T-helper 1 cell treated with Interleukin-12 subunit alpha and Interleukin-12 subunit beta and Interleukin-4 antibody, amounts not matched to agents 30 μg/mL and 1 μg/mL, for 36 hours (primary cell): ENCODE results near the gene USP24.

Experiments
- H3K27ac Mint-ChIP-seq: one replicate; pipeline ENCODE4 v1.8.0; 2021; ENCODE audit warnings: mild to moderate bottlenecking, mixed read lengths
- H3K27me3 Mint-ChIP-seq: one replicate; pipeline ENCODE4 v1.8.0; 2021; ENCODE audit warnings: low read depth, mixed read lengths
- H3K36me3 Mint-ChIP-seq: one replicate; pipeline ENCODE4 v1.8.0; 2021; ENCODE audit warnings: low read depth, mixed read lengths
- H3K4me1 Mint-ChIP-seq: one replicate; pipeline ENCODE4 v1.8.0; 2021; ENCODE audit warnings: low read depth, mixed read lengths
- H3K4me3 Mint-ChIP-seq: one replicate; pipeline ENCODE4 v1.8.0; 2021; ENCODE audit warnings: mild to moderate bottlenecking, moderate library complexity, mixed read lengths
- H3K9me3 Mint-ChIP-seq: one replicate; pipeline ENCODE4 v1.8.0; 2021; ENCODE audit warnings: mixed read lengths

Gene USP24

GRCh38 chr1:55172687-55173086 is 42.5 kb downstream of the USP24 start:
- Mint-ChIP-seq H3K4me1 (peaks cover 11% of the 10 kb centered on the region), H3K36me3 (peaks cover 22% of the 10 kb centered on the region), H3K27me3 (no peaks in the 10 kb centered on the region), H3K4me3 (no peak overlapping the region), H3K27ac (no peak overlapping the region), H3K9me3 (no peaks in the 10 kb centered on the region)

DNA sequence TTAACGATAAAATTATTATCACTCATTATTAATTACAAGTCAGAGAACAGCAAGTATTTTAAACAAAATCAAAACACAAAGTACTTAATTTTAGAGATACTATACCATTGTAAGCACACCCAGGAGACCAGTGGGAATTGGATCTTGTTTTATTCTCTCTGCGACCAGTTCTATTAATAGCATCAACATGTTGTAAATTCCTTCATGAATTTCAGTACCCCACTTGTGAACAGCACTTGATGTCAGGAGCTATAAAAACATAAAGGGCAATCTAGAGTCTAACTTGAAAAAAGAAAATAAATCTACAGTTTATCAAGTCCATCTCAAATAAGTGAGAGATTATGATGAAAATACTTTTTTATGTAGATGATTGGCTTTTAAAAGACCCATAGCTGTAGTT is 42.9 kb downstream of the USP24 start:
- no peak overlapping the region for H3K27ac Mint-ChIP-seq
- no peak overlapping the region for H3K4me3 Mint-ChIP-seq
- H3K4me1 Mint-ChIP-seq, result peaks cover 11% of the 10 kb centered on the region
- H3K9me3 Mint-ChIP-seq, result no peaks in the 10 kb centered on the region
- no peaks in the 10 kb centered on the region for H3K27me3 Mint-ChIP-seq
- H3K36me3 Mint-ChIP-seq, result peaks cover 23% of the 10 kb centered on the region

DNA sequence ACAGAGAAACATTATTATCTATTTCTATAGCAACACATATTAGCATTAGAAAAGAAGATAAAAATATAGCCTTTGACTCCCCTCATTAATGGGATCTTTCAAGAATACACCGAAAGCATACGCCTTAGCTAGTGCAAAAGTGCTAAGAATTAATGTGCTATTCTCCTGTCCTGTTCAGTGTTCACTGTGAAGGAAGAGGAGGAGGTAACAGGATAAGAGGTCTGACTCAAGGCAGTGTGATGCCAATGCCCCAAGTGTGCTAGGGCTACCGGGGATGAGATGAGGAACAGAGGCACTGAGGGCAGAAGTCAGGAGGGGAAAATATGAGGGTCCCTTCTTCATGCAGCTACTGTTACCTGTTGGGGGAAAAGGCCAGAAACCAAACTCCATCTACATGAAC is 43.5 kb downstream of the USP24 start:
- Mint-ChIP-seq H3K4me3 (no peak overlapping the region), H3K27ac (no peak overlapping the region), H3K9me3 (no peaks in the 10 kb centered on the region), H3K4me1 (peaks cover 11% of the 10 kb centered on the region), H3K36me3 (peaks cover 23% of the 10 kb centered on the region), H3K27me3 (no peaks in the 10 kb centered on the region)

- Mint-ChIP-seq H3K27ac (no peak overlapping the region), H3K36me3 (peaks cover 23% of the 10 kb centered on the region), H3K27me3 (no peaks in the 10 kb centered on the region), H3K4me1 (peaks cover 11% of the 10 kb centered on the region), H3K9me3 (no peaks in the 10 kb centered on the region), H3K4me3 (no peak overlapping the region)
Observed at GRCh38 chr1:55170426-55170825, 44.7 kb downstream of the USP24 start.

- H3K36me3 Mint-ChIP-seq, result peaks cover 31% of the 10 kb centered on the region
- peaks cover 17% of the 10 kb centered on the region for H3K4me1 Mint-ChIP-seq
- no peaks in the 10 kb centered on the region for H3K9me3 Mint-ChIP-seq
- H3K27me3 Mint-ChIP-seq, result no peaks in the 10 kb centered on the region
- H3K4me3 Mint-ChIP-seq, result no peak overlapping the region
- H3K27ac Mint-ChIP-seq, result no peak overlapping the region
Observed at GRCh38 chr1:55169126-55169525, 46.0 kb downstream of the USP24 start.

DNA sequence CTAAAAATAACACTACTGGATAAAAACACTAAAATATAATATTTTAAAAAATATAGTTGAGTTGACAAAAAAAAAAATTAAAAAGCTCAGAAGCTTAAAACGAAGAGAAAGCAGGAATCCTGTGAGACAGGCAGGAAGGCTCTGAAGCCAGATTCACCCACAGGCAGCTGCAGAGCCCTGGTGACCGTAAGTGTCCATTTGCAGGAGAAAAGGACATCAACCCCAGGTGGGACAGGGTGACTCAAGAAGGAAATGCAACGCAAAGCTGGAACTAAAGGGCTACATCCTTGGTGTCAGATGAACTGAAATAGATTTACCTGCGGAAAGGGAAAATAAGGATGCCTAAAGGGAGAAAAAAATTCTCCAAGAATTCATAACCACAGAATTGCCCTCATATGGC is 46.8 kb downstream of the USP24 start:
- H3K36me3 Mint-ChIP-seq, result peaks cover 35% of the 10 kb centered on the region
- no peaks in the 10 kb centered on the region for H3K27me3 Mint-ChIP-seq
- no peaks in the 10 kb centered on the region for H3K9me3 Mint-ChIP-seq
- H3K4me3 Mint-ChIP-seq, result no peak overlapping the region
- H3K4me1 Mint-ChIP-seq, result peaks cover 16% of the 10 kb centered on the region
- no peak overlapping the region for H3K27ac Mint-ChIP-seq

DNA sequence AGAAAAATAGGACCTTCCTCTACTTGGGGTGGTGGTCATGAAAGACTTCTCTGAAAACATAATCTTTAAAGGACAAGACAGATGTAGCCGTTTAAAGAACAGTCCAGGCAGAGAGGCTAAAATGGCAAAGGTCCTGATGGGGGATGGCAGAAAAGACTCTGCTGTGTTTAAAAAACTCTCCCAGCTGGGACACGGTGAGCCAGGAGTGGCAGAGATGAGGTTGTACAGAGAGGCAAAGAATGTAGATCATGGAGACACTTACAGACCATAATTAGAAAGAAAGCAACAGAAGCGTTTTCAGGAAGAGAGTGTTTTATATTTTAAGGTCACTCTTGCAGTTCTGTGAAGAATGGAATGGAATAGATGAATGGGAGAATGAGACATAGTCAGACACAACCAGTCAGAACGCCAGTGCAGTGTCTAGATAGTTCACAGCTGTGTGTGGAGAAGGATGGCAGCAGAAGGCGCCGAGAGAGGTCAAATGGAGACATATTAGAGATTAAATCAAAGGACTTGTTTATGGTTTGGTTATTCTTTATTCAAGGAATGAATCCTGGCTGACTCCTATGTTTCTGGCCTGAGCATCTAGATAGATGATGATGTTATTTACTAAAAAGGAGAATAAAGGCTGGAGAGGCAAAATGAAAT is 47.8 kb downstream of the USP24 start:
- Mint-ChIP-seq H3K9me3 (no peaks in the 10 kb centered on the region), H3K4me1 (peaks cover 16% of the 10 kb centered on the region), H3K36me3 (peaks cover 35% of the 10 kb centered on the region), H3K27me3 (no peaks in the 10 kb centered on the region), H3K27ac (peak overlapping the region; percentile 37), H3K4me3 (no peak overlapping the region)

- Mint-ChIP-seq H3K9me3 (no peaks in the 10 kb centered on the region), H3K27ac (no peak overlapping the region), H3K36me3 (peaks cover 27% of the 10 kb centered on the region), H3K27me3 (no peaks in the 10 kb centered on the region), H3K4me1 (peaks cover 14% of the 10 kb centered on the region), H3K4me3 (no peak overlapping the region)
Observed at GRCh38 chr1:55164906-55165305, 50.3 kb downstream of the USP24 start.

- no peak overlapping the region for H3K27ac Mint-ChIP-seq
- H3K36me3 Mint-ChIP-seq, result peaks cover 28% of the 10 kb centered on the region
- no peaks in the 10 kb centered on the region for H3K27me3 Mint-ChIP-seq
Observed at GRCh38 chr1:55159571-55159970, 55.6 kb downstream of the USP24 start.

GRCh38 chr1:55156608-55157007 is 58.6 kb downstream of the USP24 start:
- Mint-ChIP-seq H3K9me3 (no peaks in the 10 kb centered on the region), H3K4me1 (peaks cover 11% of the 10 kb centered on the region), H3K27me3 (no peaks in the 10 kb centered on the region), H3K4me3 (no peak overlapping the region), H3K27ac (no peak overlapping the region), H3K36me3 (peaks cover 34% of the 10 kb centered on the region)

More at GRCh38 chr1:55159571-55159970, 55.6 kb downstream of the USP24 start:
- H3K4me3 Mint-ChIP-seq, result no peak overlapping the region
- H3K9me3 Mint-ChIP-seq, result no peaks in the 10 kb centered on the region
- H3K4me1 Mint-ChIP-seq, result peaks cover 11% of the 10 kb centered on the region

DNA sequence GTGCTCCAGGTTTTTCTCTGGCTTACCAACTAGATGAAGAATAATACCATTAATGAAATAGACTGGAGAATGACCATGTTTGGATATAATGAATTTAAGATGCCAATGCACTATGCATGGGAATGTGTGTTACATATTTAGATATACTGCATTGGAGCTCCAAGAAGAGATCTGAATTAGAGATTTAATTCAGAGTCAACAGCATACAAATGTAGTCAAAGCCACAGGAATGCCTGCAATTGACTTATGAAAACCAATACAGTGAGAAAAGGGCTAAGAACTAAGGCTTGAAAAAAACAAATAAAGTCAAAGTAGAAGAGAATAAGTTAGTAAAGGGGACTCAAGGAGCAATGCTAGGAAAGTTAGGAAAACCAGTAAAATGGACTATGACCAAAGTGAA is 59.1 kb downstream of the USP24 start:
- Mint-ChIP-seq H3K4me3 (no peak overlapping the region), H3K27me3 (no peaks in the 10 kb centered on the region), H3K9me3 (no peaks in the 10 kb centered on the region), H3K27ac (no peak overlapping the region), H3K36me3 (peaks cover 39% of the 10 kb centered on the region), H3K4me1 (peaks cover 17% of the 10 kb centered on the region)

DNA sequence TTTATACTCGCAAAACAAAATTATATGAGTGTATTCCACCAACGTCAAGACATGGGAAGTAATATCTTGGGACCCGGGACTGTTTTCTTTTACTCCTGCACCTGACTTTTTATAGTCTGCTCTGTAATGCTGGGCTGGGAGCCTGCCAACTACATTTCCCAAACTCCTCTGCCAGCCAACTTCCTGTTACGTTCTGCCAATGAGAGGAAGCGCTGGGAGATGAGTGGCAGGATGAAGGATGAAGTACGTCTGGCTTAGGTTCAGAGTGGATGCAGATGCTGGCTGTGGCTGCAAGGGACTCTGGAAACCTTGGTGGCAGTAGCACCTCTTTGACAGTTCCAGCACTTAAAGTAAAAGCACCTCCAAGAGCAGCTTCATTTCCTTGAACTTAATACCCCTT is 59.6 kb downstream of the USP24 start:
- peaks cover 40% of the 10 kb centered on the region for H3K36me3 Mint-ChIP-seq
- no peaks in the 10 kb centered on the region for H3K27me3 Mint-ChIP-seq
- no peaks in the 10 kb centered on the region for H3K9me3 Mint-ChIP-seq
- H3K4me1 Mint-ChIP-seq, result peaks cover 17% of the 10 kb centered on the region
- H3K4me3 Mint-ChIP-seq, result no peak overlapping the region
- H3K27ac Mint-ChIP-seq, result no peak overlapping the region

DNA sequence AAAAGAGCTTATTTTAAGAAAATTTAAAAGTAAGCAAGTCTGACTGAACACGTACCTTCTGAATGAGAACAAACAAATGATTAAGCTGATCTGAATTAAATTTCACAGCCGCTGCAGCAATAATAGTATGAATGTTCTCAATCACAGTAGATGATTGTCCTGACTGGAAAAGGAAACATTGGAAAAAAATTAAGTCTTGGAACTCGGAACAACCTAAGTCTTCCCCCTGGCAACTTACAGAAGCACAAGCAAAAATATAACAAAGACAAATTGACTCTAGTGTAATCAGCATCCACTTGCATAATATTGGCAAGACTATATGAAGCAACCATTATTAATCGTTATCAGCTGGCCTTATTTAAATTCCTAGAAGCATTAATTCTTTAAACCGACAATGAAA is 60.5 kb downstream of the USP24 start:
- peaks cover 17% of the 10 kb centered on the region for H3K4me1 Mint-ChIP-seq
- no peaks in the 10 kb centered on the region for H3K27me3 Mint-ChIP-seq
- no peak overlapping the region for H3K4me3 Mint-ChIP-seq
- H3K9me3 Mint-ChIP-seq, result no peaks in the 10 kb centered on the region
- H3K27ac Mint-ChIP-seq, result no peak overlapping the region
- H3K36me3 Mint-ChIP-seq, result peaks cover 37% of the 10 kb centered on the region

DNA sequence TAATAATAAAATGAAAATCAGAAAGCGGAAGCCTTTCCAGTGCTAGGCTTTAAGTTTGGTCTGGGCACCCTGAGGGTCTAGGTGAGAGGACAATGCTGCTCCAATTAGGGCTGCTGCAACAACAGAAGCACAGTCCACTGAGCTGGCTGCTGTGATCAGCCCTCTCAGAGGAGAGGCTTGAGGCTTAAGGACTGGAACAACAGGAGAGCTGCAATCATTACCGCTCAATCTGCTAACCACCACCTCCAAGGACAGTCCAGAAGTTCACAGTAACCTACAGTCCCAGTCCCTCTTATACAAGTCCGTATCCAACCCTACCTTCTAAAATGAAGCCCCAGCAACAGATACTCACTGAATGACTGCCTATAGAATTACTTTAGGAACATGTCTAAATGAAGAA is 62.1 kb downstream of the USP24 start:
- Mint-ChIP-seq H3K4me1 (peaks cover 17% of the 10 kb centered on the region), H3K36me3 (peaks cover 32% of the 10 kb centered on the region), H3K4me3 (no peak overlapping the region), H3K27ac (no peak overlapping the region), H3K9me3 (no peaks in the 10 kb centered on the region), H3K27me3 (no peaks in the 10 kb centered on the region)

DNA sequence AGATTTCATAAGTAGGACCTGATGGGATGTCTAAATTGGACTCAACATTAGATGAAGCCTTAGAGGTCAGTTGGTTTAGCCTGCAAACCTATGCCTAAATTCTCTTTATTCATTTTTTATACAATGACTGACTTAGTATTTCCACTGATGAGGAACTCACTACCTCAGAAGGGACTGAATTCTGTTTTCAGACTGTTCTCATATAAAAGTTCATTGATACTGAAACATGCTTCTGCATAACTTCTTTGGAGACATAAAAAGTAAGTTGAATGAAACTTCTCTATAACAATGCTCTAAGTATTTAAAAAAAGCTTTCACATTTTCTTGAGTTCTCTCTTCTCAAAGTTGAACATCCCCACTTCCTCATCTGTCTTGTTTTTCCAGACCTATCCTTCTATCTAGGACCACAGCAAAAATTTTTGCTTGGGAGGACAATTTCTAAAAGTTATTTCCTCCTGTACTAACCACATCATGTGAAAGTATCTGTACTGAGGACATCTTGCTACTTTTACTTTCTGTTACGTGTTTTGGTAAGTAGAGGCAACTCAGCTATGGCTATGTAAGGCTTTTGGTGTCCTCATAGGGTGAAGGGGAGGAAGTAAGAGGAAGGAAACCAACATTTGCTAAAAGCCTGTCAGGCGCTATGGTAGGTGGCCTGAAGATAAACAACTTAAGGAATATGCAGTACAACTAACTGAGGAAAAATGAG is 64.1 kb downstream of the USP24 start:
- peak overlapping the region; percentile 65 for H3K4me3 Mint-ChIP-seq
- H3K9me3 Mint-ChIP-seq, result no peaks in the 10 kb centered on the region
- peaks cover 14% of the 10 kb centered on the region for H3K4me1 Mint-ChIP-seq
- no peaks in the 10 kb centered on the region for H3K27me3 Mint-ChIP-seq
- peak overlapping the region; percentile 80 for H3K27ac Mint-ChIP-seq
- peaks cover 31% of the 10 kb centered on the region for H3K36me3 Mint-ChIP-seq
